ENCODE results near the gene SEMA4C.
A peak's percentile ranks its signal among the peaks of the same experiment; 100 is the strongest.

SEMA4C gene

GRCh38 chr2:96816127-96816835 lies 53.6 kb downstream of the SEMA4C start, which contains the start of gene CNNM3:
Gene CNNM3 (plus strand): TSS chr2:96816268. CDS start chr2:96816278, 10 bp downstream.
- H3K4me1 ChIP-seq (ENCODE audit: control insufficient read depth, insufficient read depth, low read length) = peaks cover 13% of the 10 kb centered on the region
- no peaks in the 10 kb centered on the region for H3K27me3 ChIP-seq (ENCODE audit: control insufficient read depth, insufficient read depth, low read length)
- H3K4me3 ChIP-seq (ENCODE audit: low read depth, low read length) = peak within 1 kb of the TSS; percentile 88
- H3K27ac ChIP-seq (ENCODE audit: low read depth, low read length) = peak within 1 kb of the TSS; percentile 92
- H3K9me3 ChIP-seq (ENCODE audit: control insufficient read depth, insufficient read depth, low read length) = no peaks in the 10 kb centered on the region
- peak within 1 kb of the TSS; percentile 61; the same call in 1 of the 2 replicates for H3K9ac ChIP-seq (ENCODE audit: low read depth, low read length)
- peaks cover 20% of the 10 kb centered on the region for H3K36me3 ChIP-seq (ENCODE audit: control insufficient read depth, insufficient read depth, low read length)

GRCh38 chr2:96815326-96816126 lies 54.4 kb downstream of the SEMA4C start:
- H3K36me3 ChIP-seq (ENCODE audit: control insufficient read depth, insufficient read depth, low read length) = peaks cover 18% of the 10 kb centered on the region
- no peaks in the 10 kb centered on the region for H3K27me3 ChIP-seq (ENCODE audit: control insufficient read depth, insufficient read depth, low read length)
- peak overlapping the region; percentile 38; the same call in 1 of the 2 replicates for H3K9ac ChIP-seq (ENCODE audit: low read depth, low read length)
- H3K4me1 ChIP-seq (ENCODE audit: control insufficient read depth, insufficient read depth, low read length) = peaks cover 12% of the 10 kb centered on the region
- peak overlapping the region; percentile 75 for H3K27ac ChIP-seq (ENCODE audit: low read depth, low read length)
- H3K9me3 ChIP-seq (ENCODE audit: control insufficient read depth, insufficient read depth, low read length) = no peaks in the 10 kb centered on the region
- H3K4me3 ChIP-seq (ENCODE audit: low read depth, low read length) = peak overlapping the region; percentile 88

- peaks cover 12% of the 10 kb centered on the region for H3K36me3 ChIP-seq (ENCODE audit: control insufficient read depth, insufficient read depth, low read length)
- H3K4me1 ChIP-seq (ENCODE audit: control insufficient read depth, insufficient read depth, low read length) = peaks cover 7% of the 10 kb centered on the region
These were observed 56.2 kb downstream of the SEMA4C start for GRCh38 chr2:96813656-96814055.

GRCh38 chr2:96811917-96812316 lies 58.0 kb downstream of the SEMA4C start:
- Histone ChIP-seq H3K36me3 (ENCODE audit: control insufficient read depth, insufficient read depth, low read length) (peaks cover 4% of the 10 kb centered on the region), H3K9ac (ENCODE audit: low read depth, low read length) (no peak overlapping the region), H3K4me3 (ENCODE audit: low read depth, low read length) (no peak overlapping the region), H3K27me3 (ENCODE audit: control insufficient read depth, insufficient read depth, low read length) (no peaks in the 10 kb centered on the region), H3K4me1 (ENCODE audit: control insufficient read depth, insufficient read depth, low read length) (no peaks in the 10 kb centered on the region), H3K27ac (ENCODE audit: low read depth, low read length) (no peak overlapping the region), H3K9me3 (ENCODE audit: control insufficient read depth, insufficient read depth, low read length) (no peaks in the 10 kb centered on the region)

More at GRCh38 chr2:96813656-96814055, 56.2 kb downstream of the SEMA4C start:
- no peaks in the 10 kb centered on the region for H3K9me3 ChIP-seq (ENCODE audit: control insufficient read depth, insufficient read depth, low read length)
- no peak overlapping the region for H3K4me3 ChIP-seq (ENCODE audit: low read depth, low read length)
- no peak overlapping the region for H3K9ac ChIP-seq (ENCODE audit: low read depth, low read length)
- H3K27me3 ChIP-seq (ENCODE audit: control insufficient read depth, insufficient read depth, low read length) = no peaks in the 10 kb centered on the region
- H3K27ac ChIP-seq (ENCODE audit: low read depth, low read length) = no peak overlapping the region

- Histone ChIP-seq H3K4me3 (ENCODE audit: low read depth, low read length) (no peak overlapping the region), H3K9ac (ENCODE audit: low read depth, low read length) (no peak overlapping the region), H3K4me1 (ENCODE audit: control insufficient read depth, insufficient read depth, low read length) (no peaks in the 10 kb centered on the region), H3K27ac (ENCODE audit: low read depth, low read length) (no peak overlapping the region), H3K9me3 (ENCODE audit: control insufficient read depth, insufficient read depth, low read length) (no peaks in the 10 kb centered on the region), H3K36me3 (ENCODE audit: control insufficient read depth, insufficient read depth, low read length) (peaks cover 4% of the 10 kb centered on the region), H3K27me3 (ENCODE audit: control insufficient read depth, insufficient read depth, low read length) (no peaks in the 10 kb centered on the region)
These were observed 59.1 kb downstream of the SEMA4C start for GRCh38 chr2:96810783-96811192.

GRCh38 chr2:96809951-96810782 lies 59.7 kb downstream of the SEMA4C start:
- Histone ChIP-seq H3K9ac (ENCODE audit: low read depth, low read length) (no peak overlapping the region), H3K4me1 (ENCODE audit: control insufficient read depth, insufficient read depth, low read length) (no peaks in the 10 kb centered on the region), H3K4me3 (ENCODE audit: low read depth, low read length) (no peak overlapping the region), H3K36me3 (ENCODE audit: control insufficient read depth, insufficient read depth, low read length) (peaks cover 4% of the 10 kb centered on the region), H3K27me3 (ENCODE audit: control insufficient read depth, insufficient read depth, low read length) (no peaks in the 10 kb centered on the region), H3K27ac (ENCODE audit: low read depth, low read length) (no peak overlapping the region), H3K9me3 (ENCODE audit: control insufficient read depth, insufficient read depth, low read length) (no peaks in the 10 kb centered on the region)

Measured in HUES48 (cell line).